HEK293 (cell line): ENCODE results near the gene WHRN.
A peak's percentile ranks its signal among the peaks of the same experiment; 100 is the strongest.

ENCODE experiments used
- HIC1 ChIP-seq: fragments of 450-650 bp; formaldehyde crosslinking; IDR thresholded peaks from 2 replicates; pipeline ENCODE4 v1.5.1; 2016; ENCODE audit warnings: missing biosample characterization, missing genetic modification characterization
- KLF17 ChIP-seq: fragments of 450-650 bp; formaldehyde crosslinking; IDR thresholded peaks from 2 replicates; pipeline ENCODE4 v1.5.1; 2016; ENCODE audit warnings: missing biosample characterization, missing genetic modification characterization
- KLF8 ChIP-seq: fragments of 450-650 bp; formaldehyde crosslinking; IDR thresholded peaks from 2 replicates; pipeline ENCODE4 v1.5.1; 2016; ENCODE audit warnings: missing biosample characterization, missing genetic modification characterization
- SETDB1 ChIP-seq: IDR thresholded peaks from one replicate; pipeline ENCODE4 v1.6.1; 2017; ENCODE audit warnings: mild to moderate bottlenecking, low read length, moderate library complexity, mixed read lengths; ENCODE audit not compliant: insufficient read length
- YY2 ChIP-seq: fragments of 450-650 bp; formaldehyde crosslinking; IDR thresholded peaks from 2 replicates; pipeline ENCODE4 v1.5.1; 2016; ENCODE audit warnings: missing biosample characterization, missing genetic modification characterization
- ZBTB11 ChIP-seq: fragments of 450-650 bp; formaldehyde crosslinking; conservative IDR thresholded peaks from 2 replicates; pipeline ENCODE4 v1.5.1; 2016; ENCODE audit warnings: low read depth, missing biosample characterization, missing genetic modification characterization
- ZBTB17 ChIP-seq: fragments of 450-650 bp; formaldehyde crosslinking; IDR thresholded peaks from 2 replicates; pipeline ENCODE4 v1.5.1; 2016; ENCODE audit warnings: missing biosample characterization, missing genetic modification characterization
- ZBTB8A ChIP-seq: fragments of 450-650 bp; formaldehyde crosslinking; IDR thresholded peaks from 2 replicates; pipeline ENCODE4 v1.5.1; 2016; ENCODE audit warnings: missing biosample characterization, missing genetic modification characterization
- ZEB2 ChIP-seq: fragments of 450-650 bp; formaldehyde crosslinking; IDR thresholded peaks from 2 replicates; pipeline ENCODE4 v1.5.1; 2016; ENCODE audit warnings: missing biosample characterization, missing genetic modification characterization
- ZNF132 ChIP-seq: fragments of 450-650 bp; formaldehyde crosslinking; IDR thresholded peaks from 2 replicates; pipeline ENCODE4 v1.5.1; 2017; ENCODE audit warnings: missing biosample characterization, missing genetic modification characterization, borderline replicate concordance
- ZNF202 ChIP-seq: fragments of 450-650 bp; formaldehyde crosslinking; IDR thresholded peaks from 2 replicates; pipeline ENCODE4 v1.5.1; 2016; ENCODE audit warnings: missing biosample characterization, missing genetic modification characterization, borderline replicate concordance
- ZNF280C ChIP-seq: fragments of 450-650 bp; formaldehyde crosslinking; IDR thresholded peaks from 2 replicates; pipeline ENCODE4 v1.5.1; 2016; ENCODE audit warnings: missing biosample characterization, missing genetic modification characterization
- ZNF280D ChIP-seq: fragments of 450-650 bp; formaldehyde crosslinking; IDR thresholded peaks from 2 replicates; pipeline ENCODE4 v1.5.1; 2016; ENCODE audit warnings: missing biosample characterization, missing genetic modification characterization
- ZNF366 ChIP-seq: fragments of 450-650 bp; formaldehyde crosslinking; conservative IDR thresholded peaks from 2 replicates; pipeline ENCODE4 v1.5.1; 2016; ENCODE audit warnings: missing biosample characterization, missing genetic modification characterization
- ZNF394 ChIP-seq: fragments of 450-650 bp; formaldehyde crosslinking; IDR thresholded peaks from 2 replicates; pipeline ENCODE4 v1.5.1; 2016; ENCODE audit warnings: missing biosample characterization, missing genetic modification characterization, mild to moderate bottlenecking, moderate library complexity, borderline replicate concordance
- ZNF404 ChIP-seq: fragments of 450-650 bp; formaldehyde crosslinking; IDR thresholded peaks from 2 replicates; pipeline ENCODE4 v1.5.1; 2017; ENCODE audit warnings: missing biosample characterization, missing genetic modification characterization
- ZNF488 ChIP-seq: fragments of 450-650 bp; formaldehyde crosslinking; IDR thresholded peaks from 2 replicates; pipeline ENCODE4 v1.5.1; 2016; ENCODE audit warnings: missing biosample characterization, missing genetic modification characterization
- ZNF514 ChIP-seq: fragments of 450-650 bp; formaldehyde crosslinking; IDR thresholded peaks from 2 replicates; pipeline ENCODE4 v1.5.1; 2016; ENCODE audit warnings: missing biosample characterization, missing genetic modification characterization
- ZNF529 ChIP-seq: fragments of 450-650 bp; formaldehyde crosslinking; IDR thresholded peaks from 2 replicates; pipeline ENCODE4 v1.5.1; 2017; ENCODE audit warnings: missing genetic modification characterization, missing biosample characterization; ENCODE audit not compliant: insufficient replicate concordance
- ZNF621 ChIP-seq: fragments of 450-650 bp; formaldehyde crosslinking; IDR thresholded peaks from 2 replicates; pipeline ENCODE4 v1.5.1; 2017; ENCODE audit warnings: missing biosample characterization, missing genetic modification characterization
- ZNF660 ChIP-seq: fragments of 450-650 bp; IDR thresholded peaks from 2 replicates; pipeline ENCODE4 v1.5.1; 2018; ENCODE audit warnings: missing biosample characterization, mild to moderate bottlenecking, missing genetic modification characterization
- ZNF664 ChIP-seq: fragments of 450-650 bp; formaldehyde crosslinking; IDR thresholded peaks from 2 replicates; pipeline ENCODE4 v1.5.1; 2016; ENCODE audit warnings: missing biosample characterization, missing genetic modification characterization
- ZNF670 ChIP-seq: fragments of 450-650 bp; formaldehyde crosslinking; IDR thresholded peaks from 2 replicates; pipeline ENCODE4 v1.5.1; 2016; ENCODE audit warnings: missing biosample characterization, missing genetic modification characterization, low read depth
- ZNF776 ChIP-seq: fragments of 450-650 bp; formaldehyde crosslinking; IDR thresholded peaks from 2 replicates; pipeline ENCODE4 v1.5.0; 2017; ENCODE audit warnings: missing biosample characterization, missing genetic modification characterization, borderline replicate concordance
- ZNF785 ChIP-seq: fragments of 450-650 bp; formaldehyde crosslinking; IDR thresholded peaks from 2 replicates; pipeline ENCODE4 v1.5.1; 2016; ENCODE audit warnings: missing biosample characterization, missing genetic modification characterization
- ZNF837 ChIP-seq: fragments of 450-650 bp; formaldehyde crosslinking; IDR thresholded peaks from 2 replicates; pipeline ENCODE4 v1.5.1; 2016; ENCODE audit warnings: missing biosample characterization, missing genetic modification characterization
- ZSCAN30 ChIP-seq: fragments of 450-650 bp; IDR thresholded peaks from 2 replicates; pipeline ENCODE4 v1.5.1; 2018; ENCODE audit warnings: missing biosample characterization, mild to moderate bottlenecking, missing genetic modification characterization, moderate library complexity

Gene WHRN

GRCh38 chr9:114397848-114398605 is 107.2 kb downstream of the WHRN start (continued):
- TF ChIP-seq ZNF280C (tag by site-specific recombination) (no peak), SETDB1 (no peak), ZNF776 (tag by site-specific recombination) (no peak), ZBTB17 (no peak), ZNF837 (tag by site-specific recombination) (no peak), KLF17 (tag by site-specific recombination) (peak; percentile 60; the same call in 1 of the 2 replicates), ZNF394 (tag by site-specific recombination) (no peak), ZBTB8A (tag by site-specific recombination) (peak; percentile 57), HIC1 (no peak), ZNF670 (tag by site-specific recombination) (no peak), ZNF404 (tag by site-specific recombination) (no peak), ZNF366 (tag by site-specific recombination) (no peak), ZNF514 (no peak), ZNF202 (no peak), YY2 (tag by site-specific recombination) (no peak), ZNF132 (tag by site-specific recombination) (no peak), ZNF488 (tag by site-specific recombination) (no peak), ZNF660 (no peak), ZNF280D (peak; percentile 81), ZNF664 (tag by site-specific recombination) (no peak), KLF8 (peak; percentile 58; the same call in 1 of the 2 replicates), ZEB2 (tag by site-specific recombination) (peak; percentile 76), ZBTB11 (tag by site-specific recombination) (no peak), ZNF621 (tag by site-specific recombination) (no peak), ZNF529 (tag by site-specific recombination) (no peak), ZSCAN30 (tag by site-specific recombination) (peak; percentile 94), ZNF785 (tag by site-specific recombination) (no peak)
